DMS 273 (cell line): Measurements from ENCODE around the gene ACOT8.
"Not testable (repeated sequence)": the region's sequence is repeated elsewhere in the genome, so short reads cannot be mapped to it uniquely, and the experiment has no call there.

Experiments
- DNase-seq: peaks from one replicate; lab custom pipeline; 2025; ENCODE audit not compliant: unreplicated experiment; lab: John Stamatoyannopoulos, UW

The ACOT8 gene

GRCh38 chr20:45828589-45828988 is 28.6 kb downstream of the ACOT8 start:
- peak; percentile 47 for DNase-seq

DNA sequence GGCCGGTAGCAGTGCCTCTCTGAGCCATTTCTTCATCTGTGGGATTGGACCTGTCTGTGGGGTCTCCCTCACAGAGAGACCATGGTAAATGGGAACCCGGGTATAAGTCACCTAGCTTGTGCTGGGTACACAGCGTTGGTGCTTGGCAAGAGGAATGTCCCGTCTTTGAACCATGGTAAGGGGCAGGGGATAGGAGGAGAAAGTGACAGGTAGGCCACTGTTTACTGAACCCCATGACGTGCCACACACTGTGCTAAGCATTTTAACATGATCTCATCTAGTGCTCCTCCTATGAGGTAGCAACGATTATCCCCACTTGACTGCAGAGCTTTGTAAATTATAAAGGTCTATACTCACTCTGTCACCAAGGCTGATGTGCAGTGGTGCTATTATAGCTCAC is 29.5 kb downstream of the ACOT8 start:
- no peak for DNase-seq

GRCh38 chr20:45827030-45827652 is 30.1 kb downstream of the ACOT8 start, which contains the start of gene TNNC2:
Gene TNNC2 (minus strand): TSS chr20:45827312. CDS start chr20:45827248, 64 bp downstream.
- DNase-seq, result no peak

- peak; percentile 85 for DNase-seq
These were observed 30.7 kb downstream of the ACOT8 start for GRCh38 chr20:45826381-45827019.

GRCh38 chr20:45823949-45824835 is 33.0 kb downstream of the ACOT8 start:
- peak; percentile 49 for DNase-seq

DNA sequence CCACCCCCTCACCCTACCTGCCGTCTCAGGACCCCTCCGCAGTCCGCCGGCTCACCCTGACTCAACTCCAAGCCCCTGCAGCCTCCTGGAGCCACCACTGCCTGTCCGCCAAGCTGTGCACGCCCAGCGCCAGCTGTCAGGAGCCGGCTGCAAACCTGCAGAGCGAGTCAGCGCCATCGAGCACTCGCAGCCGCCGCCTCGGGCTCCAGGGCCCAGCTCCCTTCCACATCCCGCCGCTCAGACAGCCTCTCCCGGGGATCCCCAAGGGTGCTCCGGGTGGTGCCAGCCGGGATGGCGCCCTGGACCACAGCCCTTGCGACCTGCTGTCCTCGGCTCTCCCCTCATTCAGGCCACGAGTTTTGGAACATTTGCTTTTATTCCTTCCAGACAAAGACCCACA is 34.3 kb downstream of the ACOT8 start:
- DNase-seq, result peak; percentile 91

DNA sequence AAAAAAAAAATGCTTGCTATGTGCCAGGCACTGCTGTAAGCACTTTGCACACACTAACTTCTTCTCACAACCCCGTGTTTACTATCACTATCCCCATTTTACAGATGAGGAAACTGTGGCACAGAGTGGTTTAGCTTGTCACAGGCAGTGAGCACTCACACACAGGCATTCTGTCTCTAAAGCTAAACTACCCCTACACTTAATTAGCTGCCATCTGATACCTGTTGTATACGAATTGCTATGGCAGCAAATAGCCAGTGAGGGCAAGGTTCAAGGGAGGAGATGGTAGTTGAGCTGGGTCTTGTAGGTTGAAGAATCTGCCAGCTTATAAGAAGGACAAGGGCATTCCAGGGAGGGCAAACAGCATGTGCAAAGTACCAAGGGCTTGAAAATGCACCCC is 35.2 kb downstream of the ACOT8 start:
- DNase-seq, result peak; percentile 54

DNA sequence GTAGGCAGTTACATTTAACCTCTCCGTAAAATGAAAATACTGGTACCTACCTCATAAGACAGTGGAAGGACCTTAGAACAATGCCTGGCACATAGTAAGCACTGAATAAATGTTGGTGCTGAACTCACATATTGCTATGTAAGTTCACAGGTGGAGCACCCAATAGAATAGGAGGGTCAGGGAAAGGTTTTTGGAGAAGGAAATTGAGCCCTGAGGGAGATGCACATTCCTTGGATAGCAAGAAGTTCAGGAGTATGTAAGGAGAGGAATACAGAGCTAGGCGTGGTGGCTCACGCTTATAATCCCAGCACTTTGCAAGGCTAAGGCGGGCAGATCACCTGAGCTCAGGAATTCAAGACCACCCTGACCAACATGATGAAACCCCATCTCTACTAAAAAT is 37.7 kb downstream of the ACOT8 start:
- DNase-seq, result no peak

DNA sequence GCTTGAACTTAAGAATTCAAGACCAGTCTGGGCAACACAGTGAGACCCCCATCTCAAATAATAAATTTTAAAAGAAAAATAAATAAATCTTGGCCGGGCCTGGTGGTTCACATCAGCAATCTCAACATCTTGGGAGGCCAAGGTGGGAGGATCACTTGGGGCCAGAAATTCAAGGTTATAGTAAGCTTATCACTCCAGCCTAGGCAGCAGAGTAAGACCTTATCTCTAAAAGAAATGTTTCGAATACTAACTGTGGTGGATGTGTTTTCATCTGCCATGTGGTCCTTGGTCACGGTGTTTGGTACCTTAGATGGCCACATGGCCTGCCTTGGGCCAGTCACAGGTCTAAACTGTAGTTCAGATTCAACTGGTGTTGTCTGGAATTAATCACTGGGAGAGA is 39.0 kb downstream of the ACOT8 start:
- DNase-seq, result no peak

GRCh38 chr20:45817376-45818194 is 39.6 kb downstream of the ACOT8 start:
- peak; percentile 32 for DNase-seq

- no peak for DNase-seq
These were observed 40.2 kb downstream of the ACOT8 start for GRCh38 chr20:45816951-45817350.

DNA sequence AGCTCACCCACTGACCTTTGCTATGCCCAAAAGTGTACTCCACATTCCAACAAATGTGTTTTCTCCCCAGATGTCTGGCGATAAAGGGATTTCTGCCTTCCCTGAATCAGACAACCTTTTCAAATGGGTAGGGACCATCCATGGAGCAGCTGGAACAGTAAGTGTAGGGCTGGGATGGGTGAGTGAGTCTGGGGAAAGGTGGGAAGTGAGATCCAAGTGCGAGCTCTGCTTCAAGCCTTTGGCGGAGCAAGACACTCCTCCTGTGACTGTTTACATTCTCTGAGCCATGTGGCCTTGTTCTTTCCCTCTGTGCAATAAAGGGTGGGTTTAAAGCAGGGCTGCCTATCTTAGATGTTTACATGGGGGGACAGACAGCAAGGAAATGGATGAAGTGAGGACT is 42.9 kb downstream of the ACOT8 start:
- DNase-seq, result no peak

DNA sequence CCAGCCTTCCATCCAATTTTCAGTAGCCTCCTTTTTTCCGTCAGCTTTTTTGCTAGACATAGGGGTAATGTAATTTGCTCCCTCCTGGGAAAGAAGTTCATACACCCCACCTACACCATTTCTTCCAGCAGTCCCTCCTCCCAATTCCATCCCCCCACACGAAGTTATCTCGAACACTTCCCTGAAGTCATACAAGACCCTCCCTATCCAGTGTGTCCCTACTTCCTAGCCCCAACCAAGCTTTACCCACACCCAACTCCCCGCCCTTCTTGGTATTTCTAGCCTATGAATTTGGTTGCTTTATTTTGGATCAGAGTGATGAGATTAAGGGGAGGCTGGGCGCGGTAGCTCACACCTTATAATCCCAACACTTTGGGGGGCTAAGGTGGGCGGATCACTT is 43.7 kb downstream of the ACOT8 start:
- DNase-seq, result no peak

DNA sequence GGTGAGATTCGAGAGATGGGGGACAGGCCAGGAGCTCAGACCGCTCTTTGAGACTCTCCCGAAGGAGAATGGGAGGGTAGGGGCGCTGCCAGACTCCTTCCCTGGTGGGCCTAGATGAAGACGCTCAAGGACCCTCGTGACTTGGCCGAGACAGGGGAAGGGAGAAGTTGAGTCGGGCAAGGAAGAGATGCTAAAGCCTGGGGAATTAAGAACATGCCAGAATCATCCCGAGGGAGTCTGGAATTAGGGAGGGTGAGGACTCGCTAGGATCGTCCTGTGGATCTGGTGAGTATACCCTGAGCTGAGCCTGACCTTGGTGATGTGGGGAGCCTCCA is 44.2 kb downstream of the ACOT8 start:
- no peak for DNase-seq

DNA sequence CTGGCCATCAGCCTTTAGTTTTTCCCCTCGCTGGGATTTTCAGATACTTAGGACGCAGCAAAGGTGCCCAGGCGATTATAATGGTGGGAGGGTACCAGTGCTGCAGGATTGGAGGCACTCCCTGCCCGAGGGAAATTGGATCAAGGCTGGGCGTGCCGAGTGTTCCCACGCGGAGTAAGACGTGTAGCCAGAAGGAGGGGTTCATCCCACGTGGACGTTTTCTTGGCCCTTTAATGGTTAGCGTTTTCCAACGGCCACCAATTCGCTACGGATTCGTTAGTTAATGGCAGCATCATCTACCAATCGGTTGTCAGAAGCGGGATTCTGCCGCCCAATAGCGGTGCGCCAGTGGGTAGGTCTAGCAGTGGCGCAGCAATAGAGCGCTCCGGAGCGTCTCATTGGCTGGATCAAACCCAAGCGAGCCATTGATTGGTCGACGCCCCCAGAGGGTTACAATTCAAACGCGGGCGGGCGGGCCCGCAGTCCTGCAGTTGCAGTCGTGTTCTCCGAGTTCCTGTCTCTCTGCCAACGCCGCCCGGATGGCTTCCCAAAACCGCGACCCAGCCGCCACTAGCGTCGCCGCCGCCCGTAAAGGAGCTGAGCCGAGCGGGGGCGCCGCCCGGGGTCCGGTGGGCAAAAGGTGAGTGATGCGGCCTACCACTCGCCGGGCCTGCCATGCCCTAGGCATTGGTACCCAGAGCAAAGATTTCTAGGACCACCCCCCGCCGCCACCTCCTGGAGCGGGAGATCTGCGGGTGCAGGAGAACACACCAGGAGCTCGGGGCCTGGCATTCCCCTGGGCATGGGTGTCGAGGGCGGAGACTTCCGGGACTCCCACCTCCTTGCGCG is 44.8 kb downstream of the ACOT8 start, which contains the start of gene UBE2C:
TSS of gene UBE2C (plus strand) at position 488 of the 849 bp plus-strand sequence. CDS start at position 540, 52 bp downstream.
- DNase-seq, result peak; percentile 100

DNA sequence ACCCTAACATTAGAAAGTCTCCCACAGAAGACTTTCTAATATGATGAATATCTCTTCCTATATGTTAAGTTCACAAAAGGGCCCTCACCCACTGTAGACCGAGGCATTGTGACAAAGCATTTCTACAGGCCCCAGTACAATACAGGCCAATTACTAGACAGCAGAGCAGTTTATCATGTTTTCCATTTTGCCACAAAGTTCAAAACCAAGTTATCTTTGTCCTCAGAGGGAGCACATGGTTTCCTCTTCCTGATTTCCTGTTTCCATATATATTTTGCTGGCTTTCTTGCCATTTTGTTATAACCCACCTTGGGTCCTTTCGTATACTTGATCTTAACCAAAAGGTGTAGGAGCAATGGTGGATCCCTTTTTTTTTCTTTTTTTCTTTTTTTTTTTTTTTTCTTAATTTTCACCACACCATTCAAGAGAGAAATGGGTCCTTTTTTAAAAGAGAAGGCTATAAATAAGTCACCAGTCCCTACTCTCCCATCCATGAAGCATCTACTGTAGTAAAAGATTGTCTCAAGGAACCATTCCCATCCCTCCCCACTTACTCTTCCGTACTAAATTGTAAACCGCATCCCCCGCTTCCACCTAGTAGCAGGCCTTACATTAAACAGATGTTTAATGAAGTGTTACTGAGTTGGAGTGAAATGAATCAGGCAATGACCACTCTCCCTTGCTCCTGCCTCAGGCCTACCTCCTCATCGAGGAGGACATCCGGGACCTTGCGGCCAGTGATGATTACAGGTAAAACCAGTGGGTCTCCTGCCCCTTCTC is 46.8 kb downstream of the ACOT8 start:
- DNase-seq, result no peak

GRCh38 chr20:45801851-45802250 is 55.3 kb downstream of the ACOT8 start:
- DNase-seq, result no peak

DNA sequence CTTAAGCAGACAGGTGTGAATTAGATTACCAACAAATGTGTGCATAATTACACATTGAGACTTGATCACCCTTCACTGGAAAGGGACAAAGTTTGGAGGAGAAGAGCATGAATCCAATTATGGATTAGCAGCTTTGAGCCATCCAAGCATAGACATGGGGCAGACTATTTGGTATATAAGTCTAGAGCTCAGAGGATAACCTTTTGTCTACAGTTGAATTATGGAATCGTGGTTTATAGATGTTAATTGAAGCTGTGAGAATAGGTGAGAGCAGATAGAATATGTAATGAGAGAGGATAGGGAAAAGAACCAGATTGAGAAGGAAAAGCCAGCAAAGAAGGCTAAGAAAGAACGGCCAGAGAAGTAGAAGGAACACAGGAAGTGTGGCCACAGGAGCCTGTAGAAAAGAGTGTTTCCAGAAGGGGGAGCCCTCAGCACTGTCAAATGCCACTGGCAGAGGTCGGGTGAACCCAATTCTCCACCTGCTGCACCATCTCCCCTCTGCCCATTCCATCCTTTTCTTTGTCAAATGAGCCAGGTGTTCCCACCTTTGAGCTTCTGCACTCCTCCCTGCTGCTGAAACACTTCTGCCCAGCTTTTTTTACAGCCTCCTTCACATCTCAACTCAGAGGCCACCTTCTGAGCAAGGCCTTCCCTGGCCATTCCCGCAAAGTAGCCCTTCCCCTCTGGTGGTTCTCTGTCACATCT is 58.1 kb downstream of the ACOT8 start:
- peak; percentile 81 for DNase-seq

- not testable (repeated sequence) for DNase-seq
These were observed 59.2 kb downstream of the ACOT8 start for GRCh38 chr20:45797955-45798354.
